A673 (cell line): ENCODE results near the gene DCP1B.
A peak's percentile ranks its signal among the peaks of the same experiment; 100 is the strongest.

Experiments
- EZH2 ChIP-seq: fragments of 200-600 bp; sonication (generic); IDR thresholded peaks from 2 replicates; pipeline ENCODE4 v1.6.1; 2017; ENCODE audit warnings: borderline replicate concordance, low read depth, mild to moderate bottlenecking, mixed read lengths, antibody characterized with exemption, low read length; ENCODE audit not compliant: poor library complexity, severe bottlenecking
- TF ChIP-seq, protein P1 (sequence below): fragments of 300-800, 200-600 bp; sonication (generic); conservative IDR thresholded peaks from 2 replicates; pipeline ENCODE4 v1.5.1; 2017; ENCODE audit warnings: low read depth, mild to moderate bottlenecking, antibody characterized with exemption, low read length, moderate library complexity, mixed read lengths

DNA sequence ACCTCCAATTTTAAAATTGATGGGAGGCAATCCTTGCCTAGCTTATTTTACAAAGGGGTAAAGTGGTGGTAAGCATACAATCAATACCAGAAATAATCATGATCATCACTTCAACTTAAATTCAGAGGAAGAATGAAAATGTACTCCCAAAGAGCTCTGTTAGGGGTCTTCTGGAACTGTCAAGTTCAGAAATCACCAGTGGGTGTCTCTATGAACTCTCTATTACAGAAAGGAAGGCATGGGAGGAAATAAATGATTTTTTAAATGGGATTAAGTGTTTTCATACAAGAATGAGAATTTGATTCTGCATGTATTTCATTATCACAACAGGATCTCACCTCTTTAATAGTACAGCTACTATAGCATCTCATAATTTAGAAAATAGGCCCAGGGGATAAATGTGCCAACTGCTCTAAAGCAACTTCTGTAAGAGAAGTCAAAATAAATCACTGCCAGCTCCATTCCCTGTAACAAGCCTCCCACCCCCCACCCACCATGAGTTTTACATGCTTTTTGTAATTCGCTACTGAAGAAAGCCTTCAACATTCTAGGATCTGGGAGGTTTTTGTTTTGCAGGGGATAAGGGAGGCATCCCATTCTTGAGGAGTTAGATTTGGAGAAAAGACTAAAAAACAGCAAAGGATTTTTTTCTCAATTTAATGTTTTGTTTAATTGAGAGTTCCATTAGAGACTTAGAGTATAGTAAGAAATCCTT, 9.7 kb downstream of the DCP1B start:
- TF ChIP-seq, protein P1, sequence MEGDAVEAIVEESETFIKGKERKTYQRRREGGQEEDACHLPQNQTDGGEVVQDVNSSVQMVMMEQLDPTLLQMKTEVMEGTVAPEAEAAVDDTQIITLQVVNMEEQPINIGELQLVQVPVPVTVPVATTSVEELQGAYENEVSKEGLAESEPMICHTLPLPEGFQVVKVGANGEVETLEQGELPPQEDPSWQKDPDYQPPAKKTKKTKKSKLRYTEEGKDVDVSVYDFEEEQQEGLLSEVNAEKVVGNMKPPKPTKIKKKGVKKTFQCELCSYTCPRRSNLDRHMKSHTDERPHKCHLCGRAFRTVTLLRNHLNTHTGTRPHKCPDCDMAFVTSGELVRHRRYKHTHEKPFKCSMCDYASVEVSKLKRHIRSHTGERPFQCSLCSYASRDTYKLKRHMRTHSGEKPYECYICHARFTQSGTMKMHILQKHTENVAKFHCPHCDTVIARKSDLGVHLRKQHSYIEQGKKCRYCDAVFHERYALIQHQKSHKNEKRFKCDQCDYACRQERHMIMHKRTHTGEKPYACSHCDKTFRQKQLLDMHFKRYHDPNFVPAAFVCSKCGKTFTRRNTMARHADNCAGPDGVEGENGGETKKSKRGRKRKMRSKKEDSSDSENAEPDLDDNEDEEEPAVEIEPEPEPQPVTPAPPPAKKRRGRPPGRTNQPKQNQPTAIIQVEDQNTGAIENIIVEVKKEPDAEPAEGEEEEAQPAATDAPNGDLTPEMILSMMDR, result peak; percentile 36; the same call in 1 of the 2 replicates
- no peak for TF ChIP-seq EZH2
